ENCODE data around the gene PDE3A. TPM values are rescaled to one million over a fixed set of nuclear protein-coding genes. Genes with fewer than 3 reads are reported as not detected.
A peak's percentile ranks its signal among the peaks of the same experiment; 100 is the strongest.

PDE3A gene
- total RNA-seq, 1 donor from 2014 or later, result 27.9 TPM

DNA sequence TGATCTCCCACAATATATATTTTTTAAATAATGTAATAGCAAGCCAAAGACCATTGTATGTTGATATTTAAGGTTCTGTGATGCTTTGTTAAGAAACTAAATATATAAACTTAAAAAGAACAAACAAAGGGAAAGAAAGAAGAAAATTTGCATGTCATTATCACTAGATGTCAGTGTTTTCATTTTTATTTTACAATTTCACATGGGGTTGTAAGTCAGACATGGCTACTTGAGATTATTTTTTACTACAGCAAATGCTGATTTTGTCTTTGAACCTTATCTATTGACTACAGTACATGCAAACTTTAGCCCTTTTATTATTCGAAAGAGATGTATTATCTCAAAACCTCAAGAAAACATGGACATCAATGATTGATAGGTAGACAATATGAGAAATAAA is 362.9 kb downstream of the PDE3A start:
- Mint-ChIP-seq H3K27me3 (ENCODE audit: low read depth) (no peaks in the 10 kb centered on the region), H3K4me3 (ENCODE audit: unreplicated experiment) (no peak overlapping the region), H3K36me3 (ENCODE audit: low read depth) (no peaks in the 10 kb centered on the region), H3K9me3 (ENCODE audit: low read depth) (no peaks in the 10 kb centered on the region), H3K27ac (ENCODE audit: unreplicated experiment) (no peak overlapping the region), H3K4me1 (ENCODE audit: low read depth) (no peaks in the 10 kb centered on the region)
- no peak for DNase-seq (ENCODE audit: low spot score)
- TF ChIP-seq, protein P1, sequence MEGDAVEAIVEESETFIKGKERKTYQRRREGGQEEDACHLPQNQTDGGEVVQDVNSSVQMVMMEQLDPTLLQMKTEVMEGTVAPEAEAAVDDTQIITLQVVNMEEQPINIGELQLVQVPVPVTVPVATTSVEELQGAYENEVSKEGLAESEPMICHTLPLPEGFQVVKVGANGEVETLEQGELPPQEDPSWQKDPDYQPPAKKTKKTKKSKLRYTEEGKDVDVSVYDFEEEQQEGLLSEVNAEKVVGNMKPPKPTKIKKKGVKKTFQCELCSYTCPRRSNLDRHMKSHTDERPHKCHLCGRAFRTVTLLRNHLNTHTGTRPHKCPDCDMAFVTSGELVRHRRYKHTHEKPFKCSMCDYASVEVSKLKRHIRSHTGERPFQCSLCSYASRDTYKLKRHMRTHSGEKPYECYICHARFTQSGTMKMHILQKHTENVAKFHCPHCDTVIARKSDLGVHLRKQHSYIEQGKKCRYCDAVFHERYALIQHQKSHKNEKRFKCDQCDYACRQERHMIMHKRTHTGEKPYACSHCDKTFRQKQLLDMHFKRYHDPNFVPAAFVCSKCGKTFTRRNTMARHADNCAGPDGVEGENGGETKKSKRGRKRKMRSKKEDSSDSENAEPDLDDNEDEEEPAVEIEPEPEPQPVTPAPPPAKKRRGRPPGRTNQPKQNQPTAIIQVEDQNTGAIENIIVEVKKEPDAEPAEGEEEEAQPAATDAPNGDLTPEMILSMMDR (IDR thresholded peaks at IDR 0.05), result peak; percentile 46
